Retinal pigment epithelial cell (primary cell): ENCODE measurements around the gene ROBO1.
A peak's percentile ranks its signal among the peaks of the same experiment; 100 is the strongest.

Experiments
- DNase-seq: peaks from one replicate; pipeline ENCODE4 v3.0.0-alpha.2; 2010; ENCODE audit warnings: low read depth
- H3K4me3 ChIP-seq: 2 replicates; pipeline ENCODE4 v1.5.1; 2011; ENCODE audit warnings: mild to moderate bottlenecking, low read length, control low read depth, moderate library complexity
- TF ChIP-seq, protein P1 (sequence below): conservative IDR thresholded peaks from 2 replicates; pipeline ENCODE4 v1.5.1; 2011; ENCODE audit warnings: low read depth, low read length, control low read depth, inconsistent platforms

Gene ROBO1

DNA sequence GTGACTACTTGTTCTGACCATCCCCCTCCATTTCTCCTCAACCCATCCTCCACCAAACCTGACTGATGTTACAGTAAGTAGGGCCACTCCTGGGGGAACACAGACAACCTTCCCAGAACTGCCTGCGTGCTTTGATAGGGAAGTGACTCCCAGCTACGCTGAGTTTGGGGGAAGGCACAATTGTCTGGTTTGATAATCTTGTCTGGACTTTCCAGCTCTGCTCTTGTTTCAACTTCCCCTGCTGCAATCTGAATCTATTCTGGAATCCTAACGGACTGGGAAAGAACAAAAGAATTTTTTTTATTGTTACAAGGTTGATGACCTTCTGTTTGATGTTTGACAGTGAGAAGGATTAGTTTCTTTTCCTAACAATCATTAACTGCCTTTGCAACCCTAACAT lies 895.6 kb downstream of the ROBO1 start:
- H3K4me3 ChIP-seq = no peak overlapping the region
- no peak for DNase-seq
- TF ChIP-seq, protein P1, sequence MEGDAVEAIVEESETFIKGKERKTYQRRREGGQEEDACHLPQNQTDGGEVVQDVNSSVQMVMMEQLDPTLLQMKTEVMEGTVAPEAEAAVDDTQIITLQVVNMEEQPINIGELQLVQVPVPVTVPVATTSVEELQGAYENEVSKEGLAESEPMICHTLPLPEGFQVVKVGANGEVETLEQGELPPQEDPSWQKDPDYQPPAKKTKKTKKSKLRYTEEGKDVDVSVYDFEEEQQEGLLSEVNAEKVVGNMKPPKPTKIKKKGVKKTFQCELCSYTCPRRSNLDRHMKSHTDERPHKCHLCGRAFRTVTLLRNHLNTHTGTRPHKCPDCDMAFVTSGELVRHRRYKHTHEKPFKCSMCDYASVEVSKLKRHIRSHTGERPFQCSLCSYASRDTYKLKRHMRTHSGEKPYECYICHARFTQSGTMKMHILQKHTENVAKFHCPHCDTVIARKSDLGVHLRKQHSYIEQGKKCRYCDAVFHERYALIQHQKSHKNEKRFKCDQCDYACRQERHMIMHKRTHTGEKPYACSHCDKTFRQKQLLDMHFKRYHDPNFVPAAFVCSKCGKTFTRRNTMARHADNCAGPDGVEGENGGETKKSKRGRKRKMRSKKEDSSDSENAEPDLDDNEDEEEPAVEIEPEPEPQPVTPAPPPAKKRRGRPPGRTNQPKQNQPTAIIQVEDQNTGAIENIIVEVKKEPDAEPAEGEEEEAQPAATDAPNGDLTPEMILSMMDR = no peak

DNA sequence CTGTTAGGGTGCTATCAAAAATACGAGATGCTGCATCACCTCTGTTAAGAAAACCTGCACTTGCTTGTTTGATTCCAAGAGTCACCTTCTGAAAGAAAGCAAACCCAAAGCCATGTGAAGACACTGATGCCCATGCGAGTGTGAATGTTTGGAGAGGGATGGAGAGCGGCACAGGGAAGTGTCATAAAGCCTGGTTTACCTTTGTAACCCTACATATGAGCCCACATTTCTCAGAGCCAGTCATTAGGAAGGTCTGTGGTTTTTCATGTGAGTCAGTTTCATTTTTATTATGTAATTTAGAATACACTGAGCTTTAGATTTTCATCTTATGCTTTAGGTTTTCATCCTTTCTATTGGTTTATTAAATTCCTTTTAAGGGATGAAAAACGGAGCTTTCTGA lies 896.8 kb downstream of the ROBO1 start:
- H3K4me3 ChIP-seq = no peak overlapping the region
- DNase-seq = no peak
- TF ChIP-seq, protein P1 = no peak

DNA sequence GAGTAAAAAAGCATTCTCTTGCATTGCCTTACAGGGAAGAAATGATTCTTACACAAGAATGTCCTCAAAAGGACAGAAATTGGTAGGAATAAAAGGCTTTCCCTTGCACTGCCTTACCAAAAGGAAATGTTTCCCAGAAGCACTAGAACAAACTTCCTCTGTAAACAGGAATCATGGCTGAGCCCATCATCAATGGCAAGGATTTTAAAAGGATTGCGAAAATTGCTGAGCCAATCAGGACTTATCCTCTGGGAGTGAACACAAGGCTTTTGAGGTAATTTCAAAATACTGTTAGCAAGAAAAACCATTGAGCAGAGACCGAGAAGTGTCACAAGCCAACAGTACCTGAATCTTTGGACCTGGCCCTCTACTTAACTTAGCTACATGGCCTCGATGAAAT lies 897.3 kb downstream of the ROBO1 start:
- H3K4me3 ChIP-seq = no peak overlapping the region
- no peak for DNase-seq
- TF ChIP-seq, protein P1 = no peak

DNA sequence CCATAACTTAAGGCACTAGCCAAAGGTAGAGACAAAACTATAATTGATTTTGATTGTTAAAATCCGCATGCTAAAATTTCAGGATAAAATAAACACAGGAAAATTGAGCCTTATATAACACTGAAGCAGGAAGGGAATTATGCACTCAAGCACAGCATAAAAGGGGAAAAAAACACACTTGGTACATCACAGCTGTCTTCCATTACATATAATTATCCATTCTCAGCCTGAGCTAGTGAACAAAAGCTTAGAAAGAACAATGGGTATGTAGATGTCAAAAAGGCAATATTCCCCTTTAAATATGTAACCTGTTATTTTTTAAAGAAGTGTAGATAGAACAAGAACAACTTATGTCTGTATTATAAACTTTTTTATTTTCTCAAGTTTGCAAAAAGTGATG lies 899.2 kb downstream of the ROBO1 start:
- H3K4me3 ChIP-seq = no peak overlapping the region
- TF ChIP-seq, protein P1 = no peak
- DNase-seq = no peak

DNA sequence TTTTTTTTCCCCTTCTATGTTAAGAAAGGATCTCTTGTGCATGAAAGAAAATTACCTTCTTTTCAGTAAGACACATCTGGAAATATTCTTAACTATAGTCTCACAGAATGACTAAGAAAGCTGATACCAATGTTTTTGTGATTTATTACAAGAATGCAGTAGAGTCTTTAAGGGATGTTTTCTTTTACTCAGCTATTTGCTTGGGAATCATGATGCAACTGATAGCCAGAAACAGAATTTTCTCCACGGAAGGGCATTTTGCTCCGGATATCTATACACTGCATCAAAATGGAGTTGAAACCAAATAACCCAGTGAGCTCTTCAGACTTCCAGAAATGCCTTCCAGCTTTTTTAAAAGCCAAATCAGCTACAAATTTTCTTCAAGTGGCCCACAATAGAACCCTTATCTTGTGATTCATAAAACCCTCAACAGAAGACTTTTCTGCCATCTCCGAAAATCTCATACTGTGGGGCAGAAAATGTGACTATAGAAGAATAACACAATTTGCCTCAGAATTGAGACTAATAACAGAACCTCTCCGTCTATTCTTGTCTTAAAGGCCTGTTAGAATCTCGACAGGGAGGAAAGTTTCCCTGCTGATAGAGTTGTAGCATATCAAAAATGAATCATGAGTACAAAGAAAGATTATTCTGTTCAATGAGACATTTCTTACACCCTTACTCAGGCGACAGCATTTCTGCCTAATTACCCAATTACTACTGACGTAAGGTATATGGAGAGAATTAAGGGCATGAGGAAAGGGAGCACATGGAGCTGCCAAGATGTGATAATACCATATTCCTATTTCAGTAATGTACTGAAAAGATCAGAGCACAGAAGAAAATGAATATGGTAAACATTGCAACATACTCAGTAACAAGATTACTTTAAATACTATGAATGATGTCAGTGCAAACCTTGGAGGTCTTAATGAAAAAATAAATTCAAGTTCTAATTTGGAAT lies 900.1 kb downstream of the ROBO1 start:
- no peak overlapping the region for H3K4me3 ChIP-seq
- DNase-seq = peak; percentile 45
- TF ChIP-seq, protein P1 = no peak

DNA sequence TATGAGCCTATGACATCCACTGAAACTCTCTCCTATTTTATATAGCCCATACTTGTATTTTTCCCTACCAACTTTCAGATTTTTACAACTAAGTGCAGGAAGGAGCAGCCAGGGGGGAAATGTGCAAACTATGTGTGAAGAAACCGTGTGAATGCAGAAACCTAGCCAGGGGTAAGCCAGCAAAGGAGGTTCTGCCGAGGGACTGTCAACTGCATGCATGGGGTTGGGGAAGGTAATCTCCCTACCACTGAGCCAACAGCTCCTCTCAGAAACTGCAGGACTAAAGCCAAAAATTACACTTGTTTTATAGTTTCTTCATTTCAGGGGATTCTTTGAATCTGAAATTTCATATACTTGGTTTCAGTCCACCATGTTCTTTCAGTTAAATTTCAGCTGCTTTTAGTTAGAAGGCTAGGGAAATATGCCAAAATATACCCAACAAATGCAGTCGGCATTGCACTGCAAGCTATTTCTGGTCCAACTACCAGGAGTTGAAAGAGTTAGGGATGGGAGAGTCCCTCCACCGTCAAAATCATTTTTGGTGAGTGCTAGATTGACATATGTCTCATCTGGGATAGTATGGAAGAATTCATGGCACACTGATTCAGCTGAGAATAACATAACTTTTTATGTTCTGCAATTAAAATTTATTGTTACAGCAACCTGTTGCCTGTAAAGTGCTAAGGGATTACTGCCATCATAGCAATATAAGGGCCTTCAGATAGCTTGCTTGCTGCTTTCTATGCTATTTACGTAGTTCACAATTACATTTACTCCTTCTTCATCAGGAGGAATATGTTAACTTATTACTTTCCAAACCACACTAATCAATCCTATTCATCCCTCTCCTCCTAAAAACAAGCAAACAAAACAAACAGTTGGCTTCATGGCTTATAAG lies 904.2 kb downstream of the ROBO1 start:
- TF ChIP-seq, protein P1 = no peak
- H3K4me3 ChIP-seq = no peak overlapping the region
- DNase-seq = no peak
